ENCODE results near the gene TCTN3. TPM values are rescaled to one million over a fixed set of nuclear protein-coding genes. Genes with fewer than 3 reads are reported as not detected.

Gene TCTN3
- total and polyA plus RNA-seq, 2 of the 4 experiments (the other 2 are of a cell fraction): 26.9 to 35.1 TPM

DNA sequence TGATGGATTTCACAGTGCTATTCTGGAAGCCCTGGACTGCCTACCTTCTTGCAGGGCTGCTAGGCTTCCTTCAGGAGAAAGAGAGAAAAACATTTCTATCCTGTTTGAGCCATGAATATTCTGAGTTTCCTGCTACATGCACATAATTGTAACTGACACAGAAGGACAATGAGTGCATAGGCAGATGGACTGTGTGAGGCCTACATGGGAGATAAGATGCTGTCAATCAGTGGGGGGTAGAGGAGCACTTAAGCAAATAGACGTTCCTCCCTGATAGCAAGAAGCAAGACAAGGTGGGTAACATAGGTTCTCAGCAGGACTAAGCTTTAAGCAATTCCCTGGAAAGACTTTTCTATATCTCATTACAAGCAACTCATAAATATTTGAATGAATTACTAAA, 48.8 kb downstream of the TCTN3 start:
- intact Hi-C loops (cut with micrococcal nuclease) (no loop called here), dilution Hi-C loops (cut with HindIII; ENCODE audit: low sequenced_read_pairs, unreplicated experiment) (no loop called here), in situ Hi-C loops (cut with MboI; ENCODE audit: low sequenced_read_pairs) (no loop called here)
- H4K20me1 ChIP-seq (ENCODE audit: insufficient read depth, low read length): peaks cover 25% of the 10 kb centered on the region
- no peak overlapping the region for H3K27ac ChIP-seq (ENCODE audit: insufficient read depth, low read length)
- H2BK20ac ChIP-seq (ENCODE audit: low read depth, low read length): no peak overlapping the region
- no peaks in the 10 kb centered on the region for H3K4me1 ChIP-seq (ENCODE audit: control insufficient read depth, insufficient read depth, low read length)
- no peak overlapping the region for H2BK15ac ChIP-seq (ENCODE audit: low read depth, low read length)
- H2BK5ac ChIP-seq (ENCODE audit: low read depth, low read length, poor library complexity, severe bottlenecking): no peak overlapping the region
- ATAC-seq (ENCODE audit: low read depth) (no peak), DNase-seq (no peak)
- H3K18ac ChIP-seq (ENCODE audit: low read depth, low read length): no peak overlapping the region
- H3K4me2 ChIP-seq (ENCODE audit: low read depth, low read length): no peak overlapping the region
- H4K5ac ChIP-seq (ENCODE audit: low read depth, low read length): no peak overlapping the region
- H3K23ac ChIP-seq (ENCODE audit: low read depth, low read length): no peak overlapping the region
- peaks cover 26 to 52% of the 10 kb centered on the region in 2 experiments for H3K79me1 ChIP-seq (ENCODE audit: low read depth in 1 of 2, low read length in 2 of 2)
- no peaks in the 10 kb centered on the region for H3K9me3 ChIP-seq (ENCODE audit: control insufficient read depth, insufficient read depth, low read length)
- peaks cover 54% of the 10 kb centered on the region for H3K36me3 ChIP-seq (ENCODE audit: control insufficient read depth, insufficient read depth, low read length)
- H3K4ac ChIP-seq (ENCODE audit: low read depth, low read length): no peak overlapping the region
- H2AFZ ChIP-seq (replicated peaks; ENCODE audit: low read length, poor library complexity): no peak overlapping the region
- no peak overlapping the region for H4K91ac ChIP-seq (ENCODE audit: insufficient read depth, low read depth, low read length)
- H3K4me3 ChIP-seq (ENCODE audit: insufficient read depth, low read depth, low read length): no peak overlapping the region
- TF ChIP-seq RAD21 (IDR thresholded peaks at IDR 0.05; ENCODE audit: low read length) (no peak), FOS (IDR thresholded peaks at IDR 0.05; ENCODE audit: low read depth, low read length) (no peak), CEBPB (IDR thresholded peaks at IDR 0.05; ENCODE audit: low read depth, low read length) (no peak), MAFK (IDR thresholded peaks at IDR 0.05; ENCODE audit: low read depth, low read length) (no peak), NFE2L2 (IDR thresholded peaks at IDR 0.05; ENCODE audit: low read depth, low read length) (no peak), SMC3 (IDR thresholded peaks at IDR 0.05; ENCODE audit: low read depth, low read length) (no peak), MXI1 (IDR thresholded peaks at IDR 0.05; ENCODE audit: borderline replicate concordance, low read depth, low read length) (no peak), RCOR1 (IDR thresholded peaks at IDR 0.05; ENCODE audit: insufficient replicate concordance, low read length) (no peak)
- TF ChIP-seq, protein P1, sequence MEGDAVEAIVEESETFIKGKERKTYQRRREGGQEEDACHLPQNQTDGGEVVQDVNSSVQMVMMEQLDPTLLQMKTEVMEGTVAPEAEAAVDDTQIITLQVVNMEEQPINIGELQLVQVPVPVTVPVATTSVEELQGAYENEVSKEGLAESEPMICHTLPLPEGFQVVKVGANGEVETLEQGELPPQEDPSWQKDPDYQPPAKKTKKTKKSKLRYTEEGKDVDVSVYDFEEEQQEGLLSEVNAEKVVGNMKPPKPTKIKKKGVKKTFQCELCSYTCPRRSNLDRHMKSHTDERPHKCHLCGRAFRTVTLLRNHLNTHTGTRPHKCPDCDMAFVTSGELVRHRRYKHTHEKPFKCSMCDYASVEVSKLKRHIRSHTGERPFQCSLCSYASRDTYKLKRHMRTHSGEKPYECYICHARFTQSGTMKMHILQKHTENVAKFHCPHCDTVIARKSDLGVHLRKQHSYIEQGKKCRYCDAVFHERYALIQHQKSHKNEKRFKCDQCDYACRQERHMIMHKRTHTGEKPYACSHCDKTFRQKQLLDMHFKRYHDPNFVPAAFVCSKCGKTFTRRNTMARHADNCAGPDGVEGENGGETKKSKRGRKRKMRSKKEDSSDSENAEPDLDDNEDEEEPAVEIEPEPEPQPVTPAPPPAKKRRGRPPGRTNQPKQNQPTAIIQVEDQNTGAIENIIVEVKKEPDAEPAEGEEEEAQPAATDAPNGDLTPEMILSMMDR (conservative IDR thresholded peaks at IDR 0.05; ENCODE audit: low read depth, low read length): no peak
- H2BK120ac ChIP-seq (ENCODE audit: low read depth, low read length): no peak overlapping the region
- no peak overlapping the region for H4K8ac ChIP-seq (ENCODE audit: low read depth in 2 of 2, low read length in 2 of 2)
- H3K14ac ChIP-seq (replicated peaks; ENCODE audit: low read depth, low read length): no peak overlapping the region
- H3K56ac ChIP-seq (ENCODE audit: extremely low read depth, insufficient read depth, low read length): no peak overlapping the region
- no peak overlapping the region for H2AK5ac ChIP-seq (ENCODE audit: low read depth, low read length)
- H3K9me1 ChIP-seq (ENCODE audit: insufficient read depth, low read length): peaks cover 7% of the 10 kb centered on the region; the same call in 1 of the 2 replicates
- CTCF ChIA-PET: no interaction called here
- WGBS, 2 experiments (ENCODE audit: extremely low coverage in 2 of 2, insufficient read length in 1 of 2): no CpG with 5 or more reads among the region's 1 CpG
- no peaks in the 10 kb centered on the region for H3K27me3 ChIP-seq (ENCODE audit: control insufficient read depth, insufficient read depth, low read length)
- no peak overlapping the region for H2AK9ac ChIP-seq (replicated peaks; ENCODE audit: low read depth, low read length, poor library complexity)
- no TSS peak for BruUV-seq (replicated peaks)
- POLR2A ChIA-PET (ENCODE audit: unreplicated experiment): no interaction called here
- no peak overlapping the region for H3K9ac ChIP-seq (ENCODE audit: low read depth, low read length)
